ENCODE measurements around the gene GEN1.

GEN1 gene, protein sequence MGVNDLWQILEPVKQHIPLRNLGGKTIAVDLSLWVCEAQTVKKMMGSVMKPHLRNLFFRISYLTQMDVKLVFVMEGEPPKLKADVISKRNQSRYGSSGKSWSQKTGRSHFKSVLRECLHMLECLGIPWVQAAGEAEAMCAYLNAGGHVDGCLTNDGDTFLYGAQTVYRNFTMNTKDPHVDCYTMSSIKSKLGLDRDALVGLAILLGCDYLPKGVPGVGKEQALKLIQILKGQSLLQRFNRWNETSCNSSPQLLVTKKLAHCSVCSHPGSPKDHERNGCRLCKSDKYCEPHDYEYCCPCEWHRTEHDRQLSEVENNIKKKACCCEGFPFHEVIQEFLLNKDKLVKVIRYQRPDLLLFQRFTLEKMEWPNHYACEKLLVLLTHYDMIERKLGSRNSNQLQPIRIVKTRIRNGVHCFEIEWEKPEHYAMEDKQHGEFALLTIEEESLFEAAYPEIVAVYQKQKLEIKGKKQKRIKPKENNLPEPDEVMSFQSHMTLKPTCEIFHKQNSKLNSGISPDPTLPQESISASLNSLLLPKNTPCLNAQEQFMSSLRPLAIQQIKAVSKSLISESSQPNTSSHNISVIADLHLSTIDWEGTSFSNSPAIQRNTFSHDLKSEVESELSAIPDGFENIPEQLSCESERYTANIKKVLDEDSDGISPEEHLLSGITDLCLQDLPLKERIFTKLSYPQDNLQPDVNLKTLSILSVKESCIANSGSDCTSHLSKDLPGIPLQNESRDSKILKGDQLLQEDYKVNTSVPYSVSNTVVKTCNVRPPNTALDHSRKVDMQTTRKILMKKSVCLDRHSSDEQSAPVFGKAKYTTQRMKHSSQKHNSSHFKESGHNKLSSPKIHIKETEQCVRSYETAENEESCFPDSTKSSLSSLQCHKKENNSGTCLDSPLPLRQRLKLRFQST

DNA sequence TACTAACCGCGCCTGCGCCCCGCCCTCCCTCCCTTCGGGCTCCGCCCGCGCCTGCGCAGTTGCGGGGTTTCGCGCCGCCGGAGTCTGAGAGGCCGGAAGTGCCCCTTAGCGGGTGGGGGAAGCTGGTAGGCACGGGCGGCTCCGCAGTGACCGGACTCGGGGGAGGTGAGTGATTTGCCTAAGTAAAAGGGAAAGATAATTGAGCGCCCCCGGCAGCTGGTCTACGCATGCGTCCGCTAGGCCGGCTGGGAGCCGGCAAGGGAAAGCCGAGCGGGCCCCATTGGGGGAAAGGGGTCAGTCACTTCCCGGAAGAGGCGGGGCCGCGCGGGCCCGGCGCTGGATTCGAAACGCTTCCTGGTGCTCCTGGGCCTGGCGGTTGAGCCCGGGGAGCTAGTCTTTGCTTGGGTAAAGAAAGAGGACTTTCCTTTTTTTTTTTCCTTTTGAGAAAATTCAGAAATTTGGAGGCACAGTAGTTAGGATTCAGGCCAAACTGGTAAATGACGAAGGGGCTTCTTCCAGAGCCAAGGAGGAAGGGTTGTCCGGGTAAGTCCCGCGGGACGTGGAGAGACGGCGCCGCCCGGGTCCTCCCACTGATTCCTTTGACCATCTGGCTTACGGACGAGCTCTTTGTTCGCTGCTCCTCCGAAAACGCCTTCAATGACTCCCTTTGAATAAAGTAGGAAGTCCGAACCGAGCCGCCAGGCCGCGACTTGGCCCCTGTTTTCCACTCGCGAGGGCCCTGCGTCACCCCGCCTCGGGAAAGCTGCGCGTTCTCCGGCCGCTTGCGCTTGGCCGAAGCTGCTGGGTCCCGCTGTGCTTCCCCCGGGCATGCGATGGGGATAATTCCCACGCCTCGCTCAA is at the start of gene GEN1, which contains the start of gene SMC6:
Gene GEN1 (plus strand): TSS at position 336 of the 861 bp plus-strand sequence. CDS start 5,806 bp downstream, outside the sequence.
Gene SMC6 (minus strand): TSS at position 8 of the 861 bp plus-strand sequence. CDS start 7,864 bp downstream, outside the sequence.
- peak; percentile 75 to 78 for DNase-seq (ENCODE audit: low read depth in 2 of 2)

DNA sequence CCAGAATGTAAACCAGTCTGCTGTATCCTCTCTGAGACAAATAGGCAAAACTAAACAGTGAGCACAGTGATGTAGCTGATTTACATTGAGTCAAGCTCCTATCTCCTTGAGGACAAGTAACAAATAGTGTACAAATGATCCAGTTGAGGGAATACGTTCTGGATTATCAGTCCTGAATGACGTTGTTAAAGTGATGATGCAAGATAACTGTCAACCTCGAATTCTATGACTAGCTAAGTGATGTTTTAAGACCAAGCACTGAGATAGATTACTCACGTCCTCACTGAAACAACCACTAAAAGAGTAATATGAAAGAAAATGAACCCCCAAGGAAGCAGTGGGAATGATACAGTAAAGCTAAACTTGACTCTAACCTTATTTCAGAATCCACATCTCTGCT is 47.1 kb upstream of the GEN1 start:
- no peak for DNase-seq (ENCODE audit: low read depth in 2 of 2)

DNA sequence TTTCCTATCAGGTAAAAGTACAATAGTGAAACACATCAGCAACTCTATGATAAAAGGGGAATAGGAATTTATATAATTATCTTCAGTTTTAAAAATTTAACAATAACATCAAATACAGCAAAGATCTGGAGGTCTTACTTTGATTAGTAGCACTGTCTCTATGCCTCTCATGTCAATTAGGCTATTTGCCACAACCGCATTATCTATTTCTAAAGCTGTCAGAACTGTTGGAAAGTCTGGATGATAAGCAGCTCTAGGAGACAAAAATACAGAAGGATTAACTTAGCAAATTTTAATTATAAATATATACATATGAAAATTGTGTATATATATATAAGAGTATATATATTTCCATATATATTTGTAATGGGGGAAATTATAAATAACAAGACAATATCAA is 45.4 kb upstream of the GEN1 start:
- no peak for DNase-seq (ENCODE audit: low read depth in 2 of 2)

DNA sequence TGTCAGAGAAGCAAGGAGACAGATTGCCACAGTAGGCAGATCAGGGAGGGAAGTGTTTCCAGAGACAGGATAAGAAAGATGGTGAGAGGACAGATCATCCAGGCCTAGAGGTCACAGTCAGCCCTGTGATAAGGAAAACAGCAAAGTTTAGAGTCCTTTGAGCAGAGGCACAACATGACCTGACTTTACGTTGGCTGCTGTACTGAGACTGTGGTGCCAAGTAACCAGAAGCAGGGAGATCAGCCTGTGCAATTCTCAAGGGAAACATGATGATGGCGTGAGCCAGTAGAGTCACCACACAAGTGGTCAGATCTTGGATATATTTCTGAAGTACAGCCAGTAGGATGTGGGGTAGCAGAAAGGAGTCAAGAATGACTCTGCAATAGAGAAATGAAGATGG is 44.0 kb upstream of the GEN1 start:
- DNase-seq (ENCODE audit: low read depth in 2 of 2): no peak

DNA sequence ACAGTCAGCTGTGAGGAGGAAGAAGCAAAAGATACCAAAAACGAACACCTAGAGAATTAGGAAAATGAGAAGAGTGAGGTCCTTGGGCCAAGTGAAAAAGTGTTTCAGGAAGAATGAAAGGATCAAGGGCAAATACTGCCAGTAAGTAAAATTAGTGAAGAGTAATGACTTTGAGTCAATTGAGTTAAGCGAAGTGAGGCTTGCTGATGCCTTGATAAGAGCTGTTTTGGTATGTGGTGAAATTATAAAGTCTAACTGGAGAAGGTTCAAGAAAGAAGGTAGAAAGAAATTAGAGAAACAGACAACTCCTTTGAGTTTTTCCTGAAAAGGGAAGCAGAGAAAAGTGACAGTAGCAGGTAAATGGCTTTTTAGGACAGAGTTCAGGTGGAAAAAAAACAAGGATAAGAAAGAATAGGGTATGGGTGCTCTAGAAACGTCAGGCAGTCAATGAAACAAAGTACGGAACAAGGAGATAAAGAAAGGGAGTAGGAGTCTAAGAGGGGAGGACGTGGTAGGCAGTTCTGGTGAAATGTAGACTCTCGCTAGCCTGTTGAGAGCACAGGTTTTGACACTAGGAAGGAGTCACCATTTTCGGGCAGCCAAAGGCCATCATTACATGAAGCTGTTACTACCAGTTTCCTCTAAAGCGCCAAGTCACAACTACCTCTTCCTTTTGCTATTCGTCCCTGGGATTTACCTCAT is 43.2 kb upstream of the GEN1 start:
- DNase-seq (ENCODE audit: low read depth in 2 of 2): no peak

DNA sequence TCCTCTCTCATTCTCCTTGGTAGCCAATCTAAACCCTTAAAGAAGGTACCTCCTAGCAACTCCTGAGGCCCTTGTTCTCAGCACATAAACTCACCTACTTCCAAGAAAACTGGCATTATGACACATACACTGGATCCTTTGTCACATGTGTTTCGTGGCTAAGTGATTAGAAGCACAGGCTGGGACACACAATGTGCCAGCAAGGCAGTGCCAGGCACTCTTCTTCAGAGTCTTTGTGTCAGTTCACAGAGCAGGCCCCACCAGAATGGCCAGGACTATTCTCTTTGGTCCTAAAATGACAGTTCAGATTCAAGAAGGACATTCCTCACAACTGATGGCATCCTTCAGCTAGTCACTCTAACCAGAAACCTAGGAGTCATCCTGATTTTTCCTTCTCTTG is 40.6 kb upstream of the GEN1 start:
- DNase-seq (ENCODE audit: low read depth in 2 of 2): no peak

DNA sequence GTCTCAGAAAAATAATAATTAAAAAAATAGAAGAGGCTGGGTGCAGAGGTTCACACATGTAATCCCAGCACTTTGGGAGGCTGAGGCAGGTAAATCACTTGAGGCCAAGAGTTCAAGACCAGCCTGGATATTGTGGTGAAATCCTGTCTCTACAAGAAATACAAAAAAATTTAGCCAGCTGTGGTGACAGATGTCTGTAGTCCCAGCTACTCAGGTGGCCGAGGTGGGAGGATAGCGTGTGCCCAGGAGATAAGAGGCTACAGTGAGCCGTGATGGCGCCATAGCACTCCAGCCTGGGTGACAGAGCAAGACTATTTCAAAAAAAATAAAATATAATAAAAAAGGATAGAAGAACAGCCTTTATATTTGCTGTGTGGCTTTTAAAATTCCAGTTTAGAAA is 36.3 kb upstream of the GEN1 start:
- no peak for DNase-seq (ENCODE audit: low read depth in 2 of 2)

DNA sequence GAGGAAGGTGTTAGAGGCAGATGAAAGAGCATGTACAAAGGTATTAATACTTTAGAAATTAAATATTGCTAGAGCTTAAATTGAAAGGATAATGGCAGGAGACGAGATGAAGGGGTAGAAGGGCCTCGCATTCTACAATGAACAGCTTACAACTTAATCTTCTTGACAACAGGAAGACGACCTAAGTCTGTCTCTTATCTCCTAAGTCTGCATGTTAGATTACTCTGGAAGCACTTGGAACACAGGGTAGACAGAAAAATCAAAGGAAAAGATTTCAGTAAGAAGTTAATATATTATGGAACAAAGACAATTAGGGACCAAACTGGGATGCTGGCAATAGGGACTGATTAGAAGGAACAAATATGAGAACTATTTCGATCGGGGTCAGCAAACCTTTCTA is 35.2 kb upstream of the GEN1 start:
- no peak for DNase-seq (ENCODE audit: low read depth in 2 of 2)

DNA sequence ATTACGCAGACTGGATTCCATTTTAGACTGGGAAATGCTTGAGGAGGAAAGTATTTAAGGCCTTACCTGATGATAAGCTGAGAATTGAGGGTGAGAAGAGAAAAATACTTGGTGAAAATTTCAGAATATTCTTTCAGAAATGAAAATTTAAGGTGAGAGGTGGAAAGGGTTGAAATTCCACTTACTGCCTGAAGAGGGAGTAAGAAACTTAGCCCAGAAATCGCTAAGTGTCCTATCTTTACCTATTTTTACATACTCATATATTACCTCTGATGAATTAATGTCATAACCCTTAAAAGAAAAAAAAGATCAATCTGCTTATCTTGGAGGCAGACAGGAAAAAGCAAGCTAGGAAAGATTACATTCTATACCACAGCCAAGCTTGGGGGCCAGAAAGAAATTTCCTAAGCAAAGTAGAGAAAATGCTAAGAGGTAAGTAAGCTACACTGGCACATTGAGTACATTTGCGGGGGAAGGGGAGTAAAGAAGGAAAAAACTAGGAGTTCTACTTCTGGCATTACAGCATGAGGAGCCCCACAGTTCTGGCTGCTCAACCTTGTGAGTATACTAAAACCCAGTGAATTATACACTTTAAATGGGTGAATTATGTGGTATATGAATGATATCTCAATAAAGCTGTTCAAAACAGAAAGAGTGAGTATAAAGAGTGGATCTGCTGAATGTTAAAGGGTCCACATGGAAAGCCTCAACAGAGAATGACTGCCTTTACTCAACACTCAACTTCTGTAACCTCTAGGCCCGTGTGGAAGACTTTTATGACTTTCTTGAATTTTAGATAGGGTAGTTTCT is 34.2 kb upstream of the GEN1 start:
- DNase-seq (ENCODE audit: low read depth in 2 of 2): no peak

DNA sequence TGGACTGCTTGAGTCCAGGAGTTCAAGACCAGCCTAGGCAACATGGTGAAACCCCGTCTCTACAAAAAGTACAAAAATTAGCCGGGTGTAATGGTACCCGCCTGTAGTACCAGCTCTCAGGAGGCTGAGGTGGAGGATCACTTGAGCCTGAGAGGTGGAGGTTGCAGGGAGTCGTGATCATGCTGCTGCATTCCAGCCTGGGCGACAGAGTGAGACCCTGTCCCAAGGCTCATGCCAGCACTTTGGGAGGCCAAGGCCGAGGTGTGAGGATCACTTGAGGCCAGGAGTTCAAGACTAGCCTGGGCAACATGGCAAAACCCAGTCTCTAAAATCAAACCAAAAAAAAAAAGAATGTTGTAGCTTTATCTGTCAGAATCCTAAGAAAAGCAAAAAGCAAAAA is 25.7 kb upstream of the GEN1 start:
- DNase-seq (ENCODE audit: low read depth in 2 of 2): no peak

DNA sequence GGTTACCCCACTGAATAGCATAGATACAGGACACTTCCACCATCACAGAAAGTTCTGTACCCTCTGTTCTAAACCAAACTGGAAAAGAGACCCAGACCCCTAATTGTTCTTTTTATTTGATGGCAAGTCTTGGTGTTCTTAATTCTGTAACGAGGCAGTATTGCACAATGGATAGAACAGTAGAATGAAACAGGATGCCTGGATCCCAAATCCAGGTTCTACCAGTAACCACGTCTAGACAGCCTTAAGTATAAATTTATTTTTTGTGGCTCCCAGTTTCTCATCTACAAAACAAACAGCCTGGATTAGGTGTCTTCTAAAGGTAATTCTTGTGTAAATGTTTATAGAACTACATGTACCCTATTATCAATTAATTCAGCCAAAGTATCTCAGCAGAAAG is 24.1 kb upstream of the GEN1 start:
- DNase-seq (ENCODE audit: low read depth in 2 of 2): no peak

DNA sequence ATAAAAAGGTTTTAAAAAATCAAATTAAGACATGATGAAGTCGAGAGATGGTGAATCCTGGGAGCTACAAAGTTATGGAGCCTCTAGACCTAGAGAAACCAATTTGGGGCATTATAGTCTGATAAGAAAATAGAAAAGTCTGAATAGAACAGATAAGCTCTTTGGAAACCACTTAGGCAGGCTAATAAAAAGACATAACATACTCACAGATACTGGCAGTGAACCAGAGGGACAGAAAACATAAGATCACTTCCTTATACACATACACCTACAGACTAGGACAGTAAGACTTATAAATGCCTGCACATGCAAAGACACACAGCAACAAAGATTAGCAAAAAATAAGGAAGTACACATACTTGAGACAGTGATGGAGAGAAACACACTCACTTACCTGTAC is 20.3 kb upstream of the GEN1 start:
- DNase-seq (ENCODE audit: low read depth in 2 of 2): no peak

DNA sequence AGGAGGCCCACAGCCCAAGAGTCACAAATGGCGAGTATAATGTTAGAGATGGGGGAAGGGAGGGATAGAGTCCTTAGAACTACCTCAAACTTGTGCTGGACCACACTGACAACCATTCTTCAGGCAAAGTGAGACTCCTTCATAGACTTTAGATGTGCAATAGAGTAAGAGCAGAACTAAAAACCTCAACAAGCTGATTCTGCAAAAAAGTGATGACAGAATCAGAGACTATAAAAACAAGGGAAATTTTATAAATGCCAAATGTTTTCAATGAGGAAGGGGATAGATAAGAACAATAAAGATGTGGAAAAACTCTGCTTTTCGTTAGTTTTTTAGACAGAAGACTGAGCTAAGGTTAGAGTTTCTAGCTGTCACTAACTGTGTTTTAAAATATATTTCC is 18.1 kb upstream of the GEN1 start:
- no peak for DNase-seq (ENCODE audit: low read depth in 2 of 2)

DNA sequence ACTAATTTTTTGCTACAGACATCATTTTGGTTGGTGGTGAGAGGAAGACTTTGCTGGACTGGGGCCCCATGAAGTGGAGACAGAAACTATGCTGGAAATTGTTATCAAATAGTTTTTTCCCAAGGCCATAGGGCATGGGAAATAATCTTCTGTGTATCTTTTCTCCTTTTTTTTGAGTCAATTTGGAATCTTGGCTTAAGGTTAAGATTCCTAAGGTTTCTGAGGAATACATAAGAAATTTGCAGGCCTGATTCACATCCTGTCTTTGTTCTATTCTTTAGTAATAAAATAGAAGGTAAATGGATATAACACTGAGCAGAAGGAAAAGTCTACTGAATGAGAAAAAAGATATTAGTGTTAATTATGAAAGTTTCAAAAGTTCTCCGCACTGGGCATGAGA is 16.9 kb upstream of the GEN1 start:
- DNase-seq (ENCODE audit: low read depth in 2 of 2): no peak

DNA sequence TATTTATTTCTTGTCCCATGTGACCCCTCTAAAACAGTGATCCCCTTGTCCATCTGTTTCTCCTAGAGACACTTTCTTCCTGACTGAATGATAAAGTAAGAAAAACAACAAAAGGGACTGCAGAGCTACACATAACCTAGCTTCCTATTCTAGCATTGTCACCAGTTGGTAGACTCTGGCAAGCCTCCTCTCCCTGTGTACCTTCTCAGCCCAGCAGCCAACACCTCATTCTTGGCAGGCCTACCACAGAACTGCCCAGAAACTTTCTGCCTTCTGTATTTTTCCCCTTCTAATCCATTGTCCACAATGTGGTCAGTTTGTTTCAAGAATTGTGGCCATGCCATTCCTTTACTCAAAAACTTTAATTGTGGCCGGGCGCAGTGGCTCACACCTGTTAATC is 13.7 kb upstream of the GEN1 start:
- DNase-seq (ENCODE audit: low read depth in 2 of 2): no peak

DNA sequence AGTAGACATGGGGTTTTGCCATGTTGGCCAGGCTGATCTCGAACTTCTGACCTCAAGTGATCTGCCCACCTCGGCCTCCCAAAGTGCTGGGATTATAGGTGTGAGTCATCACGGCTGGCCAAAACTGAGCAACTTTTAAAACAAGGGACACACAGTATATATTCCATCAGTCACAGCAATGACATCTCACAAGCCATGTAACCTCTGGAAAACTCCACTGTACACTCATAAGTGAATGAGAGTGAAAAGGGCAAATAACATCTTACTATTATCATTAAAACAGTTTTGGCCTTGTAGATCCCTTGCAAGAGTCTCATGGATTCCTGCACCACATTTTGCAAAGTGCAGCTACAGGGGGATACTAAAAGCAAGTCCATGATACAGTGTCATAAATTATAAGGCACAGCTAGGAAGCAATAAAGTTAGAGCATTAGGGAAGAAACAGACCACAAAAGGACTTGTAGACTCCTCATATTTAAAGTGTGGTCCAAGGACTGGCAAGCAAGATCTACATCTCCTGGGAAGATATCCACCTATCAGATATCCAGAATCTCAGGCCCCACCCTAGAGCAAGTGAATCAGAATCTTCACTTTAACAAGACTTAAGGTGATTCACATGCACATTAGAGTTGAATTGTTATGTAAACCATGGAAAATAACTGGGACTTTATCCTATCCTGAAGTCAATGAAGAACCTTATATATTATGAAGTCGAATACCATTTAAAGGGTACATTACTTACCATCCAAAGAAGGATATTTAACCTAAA is 6.1 kb upstream of the GEN1 start:
- no peak for DNase-seq (ENCODE audit: low read depth in 2 of 2)

DNA sequence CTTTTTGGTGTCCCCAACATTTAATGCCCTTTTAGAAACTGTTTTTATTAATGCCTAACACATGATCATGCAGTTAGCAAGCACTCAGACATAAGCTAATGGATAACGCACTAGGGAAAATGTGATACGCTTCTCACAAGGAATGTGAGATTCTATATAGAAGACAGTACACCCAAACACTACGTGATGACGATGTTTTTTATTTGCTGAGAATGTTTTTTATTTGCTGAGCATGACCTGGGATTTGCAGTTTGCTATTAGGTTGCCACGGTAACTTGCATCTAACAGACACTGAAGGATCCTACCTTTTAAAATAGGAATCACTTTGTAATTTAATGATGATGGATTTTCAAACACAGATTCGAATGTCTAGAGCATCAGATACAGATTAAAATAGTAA is 5.2 kb upstream of the GEN1 start:
- DNase-seq (ENCODE audit: low read depth in 2 of 2): no peak

DNA sequence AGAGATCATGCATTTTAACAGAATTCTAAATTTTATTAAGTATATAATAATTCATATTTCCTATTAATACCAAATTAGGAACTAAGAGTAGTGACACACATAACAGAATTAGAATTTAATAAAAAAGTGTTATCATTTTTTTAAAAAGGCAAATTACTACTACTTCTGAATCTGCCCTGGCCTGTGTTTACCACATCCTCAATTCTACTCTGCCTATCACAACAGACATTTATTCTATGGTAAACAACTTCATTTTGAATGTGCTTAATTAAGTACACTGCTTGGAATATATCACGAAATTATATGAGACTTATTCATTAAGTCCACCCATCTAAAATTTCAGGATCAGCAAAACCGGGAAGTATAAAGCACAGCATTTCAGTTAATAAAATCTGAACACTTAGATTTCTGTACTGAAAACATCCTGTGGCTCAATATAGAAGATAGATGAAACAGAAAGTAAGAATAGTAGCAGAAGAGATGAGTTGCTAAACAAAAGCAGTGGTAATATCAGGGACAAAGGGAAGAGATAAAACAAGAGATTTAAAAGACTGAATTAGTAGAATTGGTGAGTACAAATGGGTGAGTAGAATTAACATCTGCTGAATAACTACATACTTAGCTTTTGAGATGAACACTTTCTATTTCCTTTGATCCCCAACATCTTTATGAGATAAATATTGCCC is 4.0 kb upstream of the GEN1 start:
- no peak for DNase-seq (ENCODE audit: low read depth in 2 of 2)

DNA sequence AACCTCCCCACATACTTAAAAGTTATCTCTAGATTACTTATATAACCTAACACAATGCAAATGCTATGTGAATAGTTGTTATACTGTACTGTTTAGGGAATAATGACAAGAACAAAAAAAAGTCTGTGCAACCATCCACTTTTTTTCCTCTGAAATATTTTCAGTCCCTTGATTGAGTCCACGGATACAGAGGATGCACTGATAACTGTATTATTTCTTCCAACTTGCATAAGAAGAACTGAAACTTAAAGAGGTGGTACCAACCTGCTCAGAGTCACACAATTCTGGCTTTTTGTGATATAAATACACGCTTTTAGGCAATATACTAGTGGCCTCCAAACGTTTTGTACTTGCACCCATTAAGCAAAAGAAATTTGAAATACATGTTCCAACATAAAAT is 1.7 kb upstream of the GEN1 start:
- no peak for DNase-seq (ENCODE audit: low read depth in 2 of 2)

All from stimulated activated CD4-positive, alpha-beta T cell treated with anti-CD3 and anti-CD28 coated beads, Interleukin-1b, Interleukin-23, amount 100 ng/mL, for 1 hour (primary cell).